H1 (cell line): ENCODE measurements around the gene LENG1. TPM values are rescaled to one million over a fixed set of nuclear protein-coding genes. Genes with fewer than 3 reads are reported as not detected.

Experiments
- ATF3 ChIP-seq: IDR thresholded peaks from 2 replicates; pipeline ENCODE4 v1.6.1; 2011; ENCODE audit warnings: low read depth, mild to moderate bottlenecking, low read length; ENCODE audit not compliant: insufficient read depth
- CEBPB ChIP-seq: IDR thresholded peaks from 2 replicates; pipeline ENCODE4 v1.6.1; 2012; ENCODE audit warnings: low read depth, low read length
- EZH2 ChIP-seq: fragments of 200-600 bp; sonication (generic); IDR thresholded peaks from 2 replicates; pipeline ENCODE4 v1.7.1; 2012; ENCODE audit warnings: low read depth, mild to moderate bottlenecking, moderate library complexity, low read length, inconsistent platforms; ENCODE audit not compliant: severe bottlenecking
- NRF1 ChIP-seq: IDR thresholded peaks from 2 replicates; pipeline ENCODE4 v1.6.1; 2011; ENCODE audit warnings: mild to moderate bottlenecking, low read depth, low read length, improper control_type of control experiment
- RXRA ChIP-seq: IDR thresholded peaks from 2 replicates; pipeline ENCODE4 v1.6.1; 2011; ENCODE audit warnings: low read depth, mild to moderate bottlenecking, low read length, moderate library complexity; ENCODE audit not compliant: insufficient read depth
- SIN3A ChIP-seq, 2 experiments: IDR thresholded peaks in 1 of 2; conservative IDR thresholded peaks in 1 of 2; 2 replicates each; pipeline ENCODE4 v1.6.1; 2011 to 2012; ENCODE audit warnings: low read length in 2 of 2, improper control_type of control experiment in 1 of 2, low read depth in 1 of 2, mild to moderate bottlenecking in 1 of 2
- SP2 ChIP-seq: IDR thresholded peaks from 2 replicates; pipeline ENCODE4 v1.6.1; 2012; ENCODE audit warnings: mild to moderate bottlenecking, low read length, inconsistent platforms
- TEAD4 ChIP-seq: IDR thresholded peaks from 2 replicates; pipeline ENCODE4 v1.6.1; 2012; ENCODE audit warnings: low read depth, low read length, inconsistent platforms, mixed read lengths
- polyA plus RNA-seq, 7 experiments: library from polyadenylated mRNA; depleted of rRNA in 3 of 7; stranded (reverse) in 5 of 7; unstranded in 2 of 7; fragments of >200 nt in 5 of 7; fragments of 200-250 nt in 2 of 7; gene quantifications; 1 replicate in 5 of 7; 2 replicates in 1 of 7; 4 replicates in 1 of 7; pipeline versions ENCODE4 v1.2.1 to v1.2.3, GENCODE V29; 2011 to 2013; ENCODE audit warnings: missing spikeins in 2 of 7, mixed read lengths in 2 of 7
- total RNA-seq: library from RNA; stranded (reverse); fragmentation: NEBNext Ultra II Directional; extraction: Animal tissue kit (Norgen Biotek cat#: 25700); gene quantifications from 2 replicates; pipeline ENCODE4 v1.2.1, GENCODE V29; 2021
- TF ChIP-seq, protein P1 (sequence below), 3 experiments: IDR thresholded peaks; 1 replicate in 2 of 3; 2 replicates in 1 of 3; pipeline versions ENCODE4 v1.5.1 to v1.6.1; 2011; ENCODE audit warnings: low read length in 3 of 3, mild to moderate bottlenecking in 3 of 3, inconsistent platforms in 2 of 3, low read depth in 1 of 3, moderate library complexity in 1 of 3; ENCODE audit not compliant: insufficient read depth in 1 of 3; ENCODE audit errors: control extremely low read depth in 1 of 3

The LENG1 gene
- total and polyA plus RNA-seq, 2 of the 8 experiments (the other 6 are each of a cell fraction or from before 2014, with no cell fraction given): 1.2 to 4.4 TPM

DNA sequence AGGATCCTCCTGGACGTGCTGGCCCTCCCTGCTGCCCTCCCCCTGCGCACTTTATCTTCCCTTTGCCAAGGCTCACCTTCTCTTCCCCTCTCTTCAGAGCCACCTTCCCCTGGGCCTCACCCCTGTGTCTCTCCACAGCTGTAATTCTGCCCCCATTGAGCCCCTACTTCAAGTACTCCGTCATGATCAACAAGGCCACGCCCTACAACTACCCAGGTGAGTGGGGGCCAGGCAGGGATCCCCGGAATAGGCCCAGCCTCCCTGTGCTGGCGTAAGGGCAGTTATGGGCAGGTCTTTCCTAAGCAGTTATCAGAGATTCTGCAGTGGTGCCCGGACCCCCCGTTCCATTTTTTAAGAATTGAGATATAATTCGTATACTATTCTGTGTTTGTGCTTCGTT, 53.7 kb downstream of the LENG1 start (continued):
- TF ChIP-seq, protein P1, sequence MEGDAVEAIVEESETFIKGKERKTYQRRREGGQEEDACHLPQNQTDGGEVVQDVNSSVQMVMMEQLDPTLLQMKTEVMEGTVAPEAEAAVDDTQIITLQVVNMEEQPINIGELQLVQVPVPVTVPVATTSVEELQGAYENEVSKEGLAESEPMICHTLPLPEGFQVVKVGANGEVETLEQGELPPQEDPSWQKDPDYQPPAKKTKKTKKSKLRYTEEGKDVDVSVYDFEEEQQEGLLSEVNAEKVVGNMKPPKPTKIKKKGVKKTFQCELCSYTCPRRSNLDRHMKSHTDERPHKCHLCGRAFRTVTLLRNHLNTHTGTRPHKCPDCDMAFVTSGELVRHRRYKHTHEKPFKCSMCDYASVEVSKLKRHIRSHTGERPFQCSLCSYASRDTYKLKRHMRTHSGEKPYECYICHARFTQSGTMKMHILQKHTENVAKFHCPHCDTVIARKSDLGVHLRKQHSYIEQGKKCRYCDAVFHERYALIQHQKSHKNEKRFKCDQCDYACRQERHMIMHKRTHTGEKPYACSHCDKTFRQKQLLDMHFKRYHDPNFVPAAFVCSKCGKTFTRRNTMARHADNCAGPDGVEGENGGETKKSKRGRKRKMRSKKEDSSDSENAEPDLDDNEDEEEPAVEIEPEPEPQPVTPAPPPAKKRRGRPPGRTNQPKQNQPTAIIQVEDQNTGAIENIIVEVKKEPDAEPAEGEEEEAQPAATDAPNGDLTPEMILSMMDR (IDR thresholded peaks at IDR 0.05; ENCODE audit: control extremely low read depth in 1 of 3, insufficient read depth in 1 of 3, low read depth in 1 of 3, low read length in 3 of 3): no peak
- TF ChIP-seq RXRA: no peak
- TF ChIP-seq CEBPB: no peak
- no peak for TF ChIP-seq SP2
- no peak for TF ChIP-seq EZH2
- no peak for TF ChIP-seq NRF1
- no peak for TF ChIP-seq TEAD4
- TF ChIP-seq SIN3A (conservative IDR thresholded peaks at IDR 0.05 in 1 of 2, IDR thresholded peaks at IDR 0.05 in 1 of 2; ENCODE audit: low read depth in 1 of 2, low read length in 2 of 2): no peak
- no peak for TF ChIP-seq ATF3

Other genes with a start within 250 kb of the LENG1 start
- 4.5 and 5.7 TPM in 2 replicates for gene CACNG8, start 196.8 kb downstream of the LENG1 start, total RNA-seq
- 0.41 and 0.93 TPM in 2 replicates for gene CACNG8, start 196.8 kb downstream of the LENG1 start, polyA plus RNA-seq (2011; rRNA removed)
- 1.2 and 1.4 TPM in 2 replicates for gene CACNG6, start 168.1 kb downstream of the LENG1 start, total RNA-seq
- gene CACNG6, start 168.1 kb downstream of the LENG1 start, polyA plus RNA-seq (2011; rRNA removed): 1.6 and 2.9 TPM in 2 replicates
- gene VSTM1, start 95.8 kb downstream of the LENG1 start, total RNA-seq: 0.65 TPM in 1 of 2 replicates, not detected in the other
- 0.12 and 0.17 TPM in 2 replicates for gene VSTM1, start 95.8 kb downstream of the LENG1 start, polyA plus RNA-seq (2011; rRNA removed)
- not detected in 2 replicates for gene TARM1, start 78.4 kb downstream of the LENG1 start, total RNA-seq
- gene TARM1, start 78.4 kb downstream of the LENG1 start, polyA plus RNA-seq (2011; rRNA removed): not detected in 2 replicates
- 0.90 and 1.1 TPM in 2 replicates for gene OSCAR, start 58.9 kb downstream of the LENG1 start, total RNA-seq
- gene OSCAR, start 58.9 kb downstream of the LENG1 start, polyA plus RNA-seq (2011; rRNA removed): 1.1 and 2.2 TPM in 2 replicates
- gene NDUFA3, start 56.9 kb downstream of the LENG1 start, total RNA-seq: 175 and 177 TPM in 2 replicates
- 208 and 294 TPM in 2 replicates for gene NDUFA3, start 56.9 kb downstream of the LENG1 start, polyA plus RNA-seq (2011; rRNA removed)
- gene TFPT, start 44.1 kb downstream of the LENG1 start, total RNA-seq: 17.7 TPM in 2 replicates
- gene TFPT, start 44.1 kb downstream of the LENG1 start, polyA plus RNA-seq (2011; rRNA removed): 10.4 and 17.3 TPM in 2 replicates
- gene PRPF31, start 44.0 kb downstream of the LENG1 start, total RNA-seq: 89.5 and 97.4 TPM in 2 replicates
- gene PRPF31, start 44.0 kb downstream of the LENG1 start, polyA plus RNA-seq (2011; rRNA removed): 51.1 and 67.1 TPM in 2 replicates
- 82.9 and 86.4 TPM in 2 replicates for gene CNOT3, start 22.0 kb downstream of the LENG1 start, total RNA-seq
- gene CNOT3, start 22.0 kb downstream of the LENG1 start, polyA plus RNA-seq (2011; rRNA removed): 21.2 and 44.0 TPM in 2 replicates
- gene TMC4, start 13.4 kb upstream of the LENG1 start, total RNA-seq: 5.5 and 6.8 TPM in 2 replicates
- 6.3 and 12.8 TPM in 2 replicates for gene TMC4, start 13.4 kb upstream of the LENG1 start, polyA plus RNA-seq (2011; rRNA removed)
- gene MBOAT7, start 29.9 kb upstream of the LENG1 start, total RNA-seq: 90.9 and 103 TPM in 2 replicates
- gene MBOAT7, start 29.9 kb upstream of the LENG1 start, polyA plus RNA-seq (2011; rRNA removed): 85.5 and 147 TPM in 2 replicates
- 22.5 and 24.2 TPM in 2 replicates for gene TSEN34, start 31.6 kb upstream of the LENG1 start, total RNA-seq
- 52.3 and 55.4 TPM in 2 replicates for gene TSEN34, start 31.6 kb upstream of the LENG1 start, polyA plus RNA-seq (2011; rRNA removed)
- 1,609 and 1,661 TPM in 2 replicates for gene RPS9, start 41.1 kb upstream of the LENG1 start, total RNA-seq
- gene RPS9, start 41.1 kb upstream of the LENG1 start, polyA plus RNA-seq (2011; rRNA removed): 4,172 and 4,900 TPM in 2 replicates
- not detected in 2 replicates for gene LILRB3, start 63.3 kb upstream of the LENG1 start, total RNA-seq
- gene LILRB3, start 63.3 kb upstream of the LENG1 start, polyA plus RNA-seq (2011; rRNA removed): not detected in 2 replicates
- gene LILRA6, start 83.1 kb upstream of the LENG1 start, total RNA-seq: not detected in 2 replicates
- not detected in 2 replicates for gene LILRA6, start 83.1 kb upstream of the LENG1 start, polyA plus RNA-seq (2011; rRNA removed)
- gene LILRB5, start 97.6 kb upstream of the LENG1 start, total RNA-seq: not detected in 2 replicates
- 0.05 and 0.06 TPM in 2 replicates for gene LILRB5, start 97.6 kb upstream of the LENG1 start, polyA plus RNA-seq (2011; rRNA removed)
- not detected in 2 replicates for gene LILRB2, start 121.4 kb upstream of the LENG1 start, total RNA-seq
- gene LILRB2, start 121.4 kb upstream of the LENG1 start, polyA plus RNA-seq (2011; rRNA removed): not detected in 2 replicates
- not detected in 2 replicates for gene LILRA5, start 153.4 kb upstream of the LENG1 start, total RNA-seq
- not detected in 2 replicates for gene LILRA5, start 153.4 kb upstream of the LENG1 start, polyA plus RNA-seq (2011; rRNA removed)
- not detected in 2 replicates for gene LILRA4, start 179.4 kb upstream of the LENG1 start, total RNA-seq
- gene LILRA4, start 179.4 kb upstream of the LENG1 start, polyA plus RNA-seq (2011; rRNA removed): not detected in 2 replicates
- gene LAIR1, start 205.2 kb upstream of the LENG1 start, total RNA-seq: not detected in 2 replicates
- gene LAIR1, start 205.2 kb upstream of the LENG1 start, polyA plus RNA-seq (2011; rRNA removed): 0.13 and 0.18 TPM in 2 replicates